ENCODE data around the gene TIMP3.

The TIMP3 gene

GRCh38 chr22:32850591-32851517 lies 49.3 kb downstream of the TIMP3 start:
- H3K9me3 ChIP-seq (ENCODE audit: control insufficient read depth, insufficient read depth, low read depth, low read length), result no peaks in the 10 kb centered on the region
- H3K4me3 ChIP-seq (ENCODE audit: low read depth, low read length), result no peak overlapping the region
- TF ChIP-seq EGR2 (tag by site-specific recombination; IDR thresholded peaks at IDR 0.05; ENCODE audit: low read depth), result 0 out of 2 replicates have a peak, but pooled peaks have one; percentile 9
- TF ChIP-seq SCRT2 (tag by site-specific recombination; IDR thresholded peaks at IDR 0.05), result 0 out of 2 replicates have a peak, but pooled peaks have one; percentile 20
- no peak for TF ChIP-seq ZNF239 (tag by site-specific recombination; IDR thresholded peaks at IDR 0.05)
- no peak for TF ChIP-seq BCL11A (tag by site-specific recombination; IDR thresholded peaks at IDR 0.05; ENCODE audit: low read depth)
- TF ChIP-seq ZXDB (tag by site-specific recombination; IDR thresholded peaks at IDR 0.05), result no peak
- H3K4me1 ChIP-seq (ENCODE audit: control insufficient read depth, insufficient read depth, low read length), result peaks cover 5% of the 10 kb centered on the region
- H3K36me3 ChIP-seq (ENCODE audit: control insufficient read depth in 2 of 2, insufficient read depth in 1 of 2, low read length in 2 of 2), result peaks cover 0 to 9% of the 10 kb centered on the region in 2 experiments; a peak in 1 of 3 replicates
- ChIA-PET CTCF (no interaction called here), POLR2A (no interaction called here)
- H3K27ac ChIP-seq (ENCODE audit: extremely low read depth, low read depth, low read length), result no peak overlapping the region

GRCh38 chr22:32852395-32853251 lies 51.1 kb downstream of the TIMP3 start:
- H3K27ac ChIP-seq (ENCODE audit: extremely low read depth, low read depth, low read length), result no peak overlapping the region
- CTCF ChIA-PET, result interaction anchor here (0.6 kb wide), 1 partner anchor 398 kb away, joined by 3 read pairs; no protein-coding TSS in a partner anchor
- POLR2A ChIA-PET, result no interaction called here
- peaks cover 0 to 16% of the 10 kb centered on the region in 2 experiments; a peak in 1 of 3 replicates for H3K36me3 ChIP-seq (ENCODE audit: control insufficient read depth in 2 of 2, insufficient read depth in 1 of 2, low read length in 2 of 2)
- no peaks in the 10 kb centered on the region for H3K9me3 ChIP-seq (ENCODE audit: control insufficient read depth, insufficient read depth, low read depth, low read length)
- no peak overlapping the region for H3K4me3 ChIP-seq (ENCODE audit: low read depth, low read length)
- H3K4me1 ChIP-seq (ENCODE audit: control insufficient read depth, insufficient read depth, low read length), result peaks cover under 1% of the 10 kb centered on the region; the same call in 1 of the 2 replicates
- TF ChIP-seq PRDM6 (tag by site-specific recombination; IDR thresholded peaks at IDR 0.05) (no peak), SP2 (tag by site-specific recombination; IDR thresholded peaks at IDR 0.05) (no peak), ZNF449 (tag by site-specific recombination; IDR thresholded peaks at IDR 0.05) (no peak), GLIS1 (tag by site-specific recombination; IDR thresholded peaks at IDR 0.05) (peak; percentile 88), ZNF175 (tag by site-specific recombination; IDR thresholded peaks at IDR 0.05) (no peak), ZBTB7A (tag by site-specific recombination; IDR thresholded peaks at IDR 0.05; ENCODE audit: low read depth) (no peak)

- no peak for TF ChIP-seq KLF7 (tag by site-specific recombination; IDR thresholded peaks at IDR 0.05; ENCODE audit: borderline replicate concordance)
- TF ChIP-seq WT1 (tag by site-specific recombination; IDR thresholded peaks at IDR 0.05), result no peak
- no peak for TF ChIP-seq ZNF133 (tag by site-specific recombination; IDR thresholded peaks at IDR 0.05)
- no peak for TF ChIP-seq ZNF658 (tag by site-specific recombination; IDR thresholded peaks at IDR 0.05)
- TF ChIP-seq TSHZ1 (tag by site-specific recombination; IDR thresholded peaks at IDR 0.05; ENCODE audit: borderline replicate concordance), result no peak
- no peak for TF ChIP-seq ZNF16 (tag by site-specific recombination; IDR thresholded peaks at IDR 0.05; ENCODE audit: low read depth)
- no peak for TF ChIP-seq ZFP41 (tag by site-specific recombination; IDR thresholded peaks at IDR 0.05; ENCODE audit: borderline replicate concordance)
- no peak for TF ChIP-seq YY2 (tag by site-specific recombination; IDR thresholded peaks at IDR 0.05)
- no peak for TF ChIP-seq ZNF660 (tag by site-specific recombination; IDR thresholded peaks at IDR 0.05)
- no peak for TF ChIP-seq ZNF274 (IDR thresholded peaks at IDR 0.05; ENCODE audit: low read length)
- TF ChIP-seq ZNF274 (tag by site-specific recombination; IDR thresholded peaks at IDR 0.05; ENCODE audit: borderline replicate concordance), result no peak
- TF ChIP-seq MEIS1 (CRISPR knock-in tag; IDR thresholded peaks at IDR 0.05; ENCODE audit: borderline replicate concordance), result no peak
- H3K4me3 ChIP-seq (ENCODE audit: low read depth, low read length), result no peak overlapping the region
- ChIA-PET POLR2A (no interaction called here), CTCF (interaction anchor here (0.5 kb wide), 1 partner anchor 324 kb away, joined by 3 read pairs; no protein-coding TSS in a partner anchor)
- no peak overlapping the region for H3K27ac ChIP-seq (ENCODE audit: extremely low read depth, low read depth, low read length)
- no peaks in the 10 kb centered on the region for H3K4me1 ChIP-seq (ENCODE audit: control insufficient read depth, insufficient read depth, low read length)
- H3K9me3 ChIP-seq (ENCODE audit: control insufficient read depth, insufficient read depth, low read depth, low read length), result no peaks in the 10 kb centered on the region
- peaks cover 0 to 26% of the 10 kb centered on the region in 2 experiments; a peak in 1 of 3 replicates for H3K36me3 ChIP-seq (ENCODE audit: control insufficient read depth in 2 of 2, insufficient read depth in 1 of 2, low read length in 2 of 2)
Observed at GRCh38 chr22:32853662-32854061, 52.2 kb downstream of the TIMP3 start.

Measured in HEK293 (cell line).